GM19240 (cell line): ENCODE data around the gene RALGAPA2.
"Not testable (repeated sequence)": the region's sequence is repeated elsewhere in the genome, so short reads cannot be mapped to it uniquely, and the experiment has no call there.

Experiments used
- DNase-seq: peaks from one replicate; pipeline ENCODE4 v3.0.0; 2011; ENCODE audit warnings: low spot score; ENCODE audit not compliant: insufficient read length

RALGAPA2 gene

GRCh38 chr20:20543348-20543747 lies 169.1 kb downstream of the RALGAPA2 start:
- not testable (repeated sequence) for DNase-seq

DNA sequence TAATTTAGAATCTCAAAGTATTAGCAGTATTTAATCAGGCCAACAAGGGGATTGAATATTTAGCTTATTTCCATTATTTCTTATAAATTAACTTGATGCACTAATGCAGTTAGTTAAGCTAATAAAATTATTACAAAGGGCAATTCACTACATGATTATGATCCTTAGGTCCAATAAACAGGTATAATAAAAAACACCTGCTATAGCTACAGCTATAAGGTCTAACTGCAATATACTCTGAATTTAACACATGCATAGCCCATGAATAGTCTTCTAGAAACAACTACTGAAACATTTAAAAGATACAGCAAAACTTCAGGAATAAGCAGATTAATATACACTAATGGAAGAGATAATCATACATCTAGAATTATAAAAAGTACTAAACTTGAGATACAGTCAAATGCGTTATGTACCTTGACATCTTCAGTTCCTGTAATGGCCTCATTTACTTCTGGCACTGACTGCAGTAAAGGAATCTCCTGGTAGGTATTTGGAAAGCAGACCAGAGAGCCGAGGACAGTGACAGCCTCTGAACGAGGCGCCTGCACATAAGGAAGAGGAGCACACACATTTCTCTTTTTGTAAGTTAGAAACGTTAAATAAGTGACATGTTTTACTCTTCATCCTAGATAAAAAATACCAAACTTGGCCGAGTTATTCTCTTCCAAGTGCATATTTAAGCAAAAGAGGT lies 176.1 kb downstream of the RALGAPA2 start:
- no peak for DNase-seq

DNA sequence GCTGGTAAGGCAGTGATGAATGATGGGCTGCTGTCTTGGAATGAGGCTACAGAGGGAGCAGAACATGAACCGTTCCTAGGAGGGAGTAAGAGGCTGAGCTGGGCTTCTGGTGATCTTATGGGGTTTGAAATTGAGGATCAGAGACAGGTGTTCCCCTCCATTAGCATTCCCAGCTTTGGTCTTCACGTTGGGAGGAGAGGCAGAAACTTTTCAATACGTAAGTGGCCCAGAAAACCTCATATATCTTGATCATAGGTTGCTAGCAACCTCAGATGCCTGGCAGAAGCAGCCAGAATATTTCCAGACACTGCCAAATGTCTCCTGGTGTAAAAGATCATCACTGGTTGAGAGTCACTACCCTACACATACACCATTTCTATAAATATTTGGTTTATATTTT lies 177.4 kb downstream of the RALGAPA2 start:
- no peak for DNase-seq

DNA sequence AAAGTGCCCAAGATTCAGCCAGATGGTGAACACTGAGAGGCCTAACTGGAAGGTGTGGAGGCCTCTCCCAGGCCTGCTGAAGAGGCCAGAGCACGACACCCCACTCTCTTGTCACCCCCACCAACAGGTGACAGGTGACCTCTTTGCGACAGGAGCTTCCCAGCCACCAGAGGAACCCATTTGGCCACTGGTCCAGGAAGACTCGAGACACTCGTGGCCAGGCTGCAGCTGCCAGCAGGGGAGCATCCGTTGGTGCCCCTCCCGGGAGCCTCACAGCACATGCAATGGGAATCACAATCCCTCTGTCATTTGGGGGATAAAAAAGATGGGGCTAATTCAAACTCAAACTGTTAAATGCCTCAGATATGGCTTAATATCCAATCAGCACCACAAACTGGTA lies 181.2 kb downstream of the RALGAPA2 start:
- DNase-seq, result no peak

DNA sequence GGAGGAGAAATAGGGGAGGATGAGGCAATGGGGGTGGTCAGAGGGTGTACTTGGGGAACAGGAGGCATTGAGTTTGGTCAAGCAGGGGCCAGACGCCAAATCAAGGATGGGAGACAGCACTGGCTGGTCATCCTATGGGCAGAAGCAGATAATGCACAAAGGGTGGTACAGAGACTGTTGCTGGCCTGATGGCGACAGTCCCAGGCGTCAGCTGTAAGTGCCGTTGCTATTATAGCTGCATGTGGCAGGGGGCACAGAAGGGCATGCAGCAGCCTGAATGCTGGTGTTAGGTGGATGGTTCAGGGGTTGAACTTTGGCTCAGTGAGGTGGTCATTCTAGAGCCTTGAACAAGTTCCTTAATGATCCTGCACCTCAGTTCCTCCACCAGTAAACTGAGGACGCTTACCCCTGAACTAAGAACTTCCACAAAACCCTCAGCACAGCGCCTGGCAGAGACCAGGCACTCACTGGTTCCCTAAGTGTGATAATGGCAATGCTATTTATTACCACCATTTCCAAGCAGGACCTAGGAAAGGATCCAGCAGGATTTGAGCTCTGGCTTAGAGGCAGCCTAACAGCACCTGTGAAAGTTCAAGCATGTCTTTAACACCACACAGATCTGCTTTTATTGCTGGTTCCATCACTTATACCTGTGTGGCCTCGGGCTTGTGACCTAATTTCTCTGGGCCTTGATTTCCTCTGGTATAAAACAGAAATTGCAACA lies 181.9 kb downstream of the RALGAPA2 start:
- DNase-seq, result no peak

DNA sequence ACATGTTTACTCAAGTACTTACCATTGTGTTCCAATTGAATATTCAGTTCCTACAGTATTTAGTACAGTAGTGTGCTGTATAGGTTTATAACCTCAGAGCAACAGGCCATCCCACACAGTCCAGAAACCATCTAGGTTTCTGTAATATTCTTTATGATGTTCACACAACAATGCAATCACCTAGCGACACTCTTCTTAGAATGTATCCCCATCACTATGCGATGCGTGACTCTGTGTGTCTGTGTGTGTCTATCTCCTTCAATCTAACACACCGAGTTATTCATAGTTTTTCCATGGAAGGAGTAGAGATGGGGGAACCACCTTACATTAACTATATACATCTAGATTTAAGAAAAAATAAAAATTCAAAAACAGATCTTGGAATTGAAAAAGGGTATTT lies 182.8 kb downstream of the RALGAPA2 start:
- DNase-seq, result no peak

GRCh38 chr20:20528861-20529260 lies 183.6 kb downstream of the RALGAPA2 start:
- DNase-seq, result no peak

DNA sequence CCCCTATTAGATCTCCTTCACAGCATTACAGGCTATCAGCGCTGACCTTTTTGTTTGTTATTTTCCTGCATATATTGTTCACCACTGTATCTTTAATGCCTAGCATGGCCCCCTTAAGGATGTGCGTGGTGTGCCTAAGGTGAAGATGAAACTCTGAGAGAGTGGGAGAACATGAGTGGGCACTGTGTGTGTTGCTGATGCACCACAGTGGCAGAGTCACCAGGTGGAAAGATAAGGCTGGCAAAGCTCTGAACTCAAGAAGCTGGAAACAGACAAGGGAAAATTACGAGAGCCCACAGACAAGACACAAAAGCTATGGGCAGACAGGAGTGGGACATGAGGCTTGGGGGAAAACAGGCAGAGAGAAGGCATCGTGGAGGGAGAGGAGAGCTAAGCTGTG lies 184.8 kb downstream of the RALGAPA2 start:
- DNase-seq, result no peak

GRCh38 chr20:20525756-20526155 lies 186.7 kb downstream of the RALGAPA2 start:
- DNase-seq, result no peak

GRCh38 chr20:20525214-20525613 lies 187.2 kb downstream of the RALGAPA2 start:
- DNase-seq, result no peak

DNA sequence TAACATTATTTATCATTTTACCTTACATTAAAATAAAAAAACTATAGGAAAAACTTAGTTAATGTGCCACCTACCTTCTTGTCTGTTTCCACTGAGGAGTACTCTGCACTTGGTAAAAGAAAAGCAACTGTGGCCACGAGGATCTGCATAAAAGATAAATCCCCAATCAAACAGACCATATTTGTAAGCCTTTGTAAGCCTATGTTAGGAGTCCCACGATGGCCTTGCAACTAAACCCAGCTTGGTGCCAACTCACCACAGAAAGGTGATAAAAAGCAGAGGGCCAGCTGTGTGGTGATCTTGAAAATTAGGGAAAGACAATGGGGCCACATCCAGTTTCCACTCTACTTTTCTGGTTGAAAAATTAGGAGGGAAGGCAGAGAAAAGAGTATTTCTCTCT lies 187.7 kb downstream of the RALGAPA2 start:
- no peak for DNase-seq

DNA sequence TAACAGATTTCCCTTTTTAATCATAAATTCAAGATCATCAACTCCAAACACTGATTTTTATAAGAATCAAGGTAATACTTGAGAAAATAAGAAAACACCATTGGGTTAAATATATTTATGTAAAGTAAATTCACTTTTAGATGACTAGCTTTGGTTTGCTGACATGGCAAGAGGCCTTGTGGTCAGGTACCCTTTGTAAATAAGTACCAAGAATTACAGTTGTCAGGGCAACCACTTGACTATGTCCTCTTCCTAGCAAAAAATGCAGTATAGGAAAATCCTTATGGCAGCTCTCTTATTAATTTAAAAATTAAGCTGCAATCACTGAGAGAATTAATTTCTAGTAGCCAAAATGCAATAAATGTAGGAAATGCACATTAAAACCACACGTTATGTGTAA lies 190.7 kb downstream of the RALGAPA2 start:
- DNase-seq, result no peak

DNA sequence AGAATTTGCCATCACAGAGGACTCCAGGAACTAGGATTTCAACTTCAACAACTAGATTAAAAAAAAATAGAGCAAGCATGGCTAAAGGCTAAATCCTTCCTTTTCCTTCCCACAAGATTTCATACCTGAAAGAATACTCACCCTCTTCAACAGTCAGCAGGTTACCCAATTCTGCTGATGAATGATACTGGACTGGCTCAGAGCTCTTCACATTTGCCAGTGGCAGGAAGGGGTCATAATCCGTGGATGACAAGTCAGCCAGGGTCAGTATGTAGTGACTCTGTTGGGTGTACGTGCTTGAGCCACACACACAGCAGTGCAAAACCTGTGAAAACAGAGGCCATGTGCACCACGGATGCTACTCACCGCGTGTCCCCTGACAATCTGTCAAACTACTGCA lies 191.7 kb downstream of the RALGAPA2 start:
- DNase-seq, result no peak

DNA sequence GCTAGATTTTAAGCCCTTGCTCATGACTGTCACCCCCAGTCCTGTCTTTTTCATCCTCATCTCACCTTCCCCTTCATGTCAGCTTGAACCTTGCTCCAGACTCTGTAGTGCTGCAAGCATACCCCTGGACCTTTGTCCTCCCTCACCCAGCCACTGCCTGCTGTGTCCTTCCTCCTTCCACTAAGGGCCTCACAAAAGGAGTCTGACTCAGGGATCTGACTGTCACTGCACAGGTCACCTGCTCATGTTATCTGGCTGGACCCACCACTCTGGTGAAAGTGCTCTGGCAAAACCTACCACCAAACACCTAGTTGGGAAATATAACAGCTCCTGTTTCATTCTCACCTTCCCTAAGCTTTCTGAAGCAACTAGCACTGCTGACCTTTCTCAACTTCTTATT lies 193.2 kb downstream of the RALGAPA2 start:
- no peak for DNase-seq

DNA sequence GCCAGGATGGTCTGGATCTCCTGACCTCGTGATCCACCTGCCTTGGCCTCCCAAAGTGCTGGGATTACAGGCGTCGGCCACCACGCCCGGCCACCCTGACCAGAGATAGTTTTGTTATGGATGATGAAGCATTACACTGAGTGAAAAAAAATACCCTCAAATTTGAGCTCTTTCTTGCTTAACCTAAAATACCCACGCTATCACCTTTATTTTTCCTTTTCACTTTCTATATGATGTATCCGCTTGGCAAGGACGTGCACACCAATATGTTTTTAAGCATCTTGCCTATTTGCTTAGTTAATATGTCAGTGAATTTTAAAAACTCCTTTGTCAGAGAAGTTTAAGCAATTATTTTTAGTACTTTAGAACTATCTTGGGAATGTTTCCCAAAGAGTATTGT lies 194.2 kb downstream of the RALGAPA2 start:
- DNase-seq, result no peak

GRCh38 chr20:20517296-20517695 lies 195.1 kb downstream of the RALGAPA2 start:
- DNase-seq, result no peak

- no peak for DNase-seq
Observed at GRCh38 chr20:20513720-20514119, 198.7 kb downstream of the RALGAPA2 start.

GRCh38 chr20:20505554-20505953 lies 206.9 kb downstream of the RALGAPA2 start:
- no peak for DNase-seq

GRCh38 chr20:20503777-20504530 lies 208.5 kb downstream of the RALGAPA2 start:
- no peak for DNase-seq

GRCh38 chr20:20501128-20501527 lies 211.3 kb downstream of the RALGAPA2 start:
- no peak for DNase-seq

DNA sequence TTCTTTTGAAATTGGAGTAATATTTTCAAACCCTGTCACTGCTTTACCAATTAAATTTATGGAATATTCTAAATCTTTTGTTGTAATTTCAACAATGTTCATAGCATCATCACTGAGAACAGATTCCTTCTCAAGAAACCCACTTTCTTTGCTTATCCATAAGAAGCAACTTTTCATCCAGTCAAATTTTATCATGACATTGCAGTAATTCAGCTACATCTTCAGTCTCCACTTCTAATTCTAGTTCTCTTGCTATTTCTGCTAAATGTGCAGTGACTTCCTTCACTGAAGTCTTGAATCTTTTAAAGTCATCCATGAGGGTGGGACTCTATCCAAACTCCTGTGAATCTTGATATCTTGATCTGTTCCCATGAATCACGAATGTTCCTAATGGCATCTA lies 212.1 kb downstream of the RALGAPA2 start:
- DNase-seq, result no peak

- DNase-seq, result no peak
Observed at GRCh38 chr20:20499439-20499838, 213.0 kb downstream of the RALGAPA2 start.
